Activated T-helper 1 cell treated with Interleukin-2 at 50 U/mL for 16 hours (primary cell): Measurements from ENCODE around the gene SPRYD3.

Experiments
- DNase-seq: peaks from one replicate; pipeline ENCODE4 v3.0.0-alpha.2; 2020; ENCODE audit warnings: low read depth

The SPRYD3 gene

GRCh38 chr12:53078425-53079225 is 565 bp downstream of the SPRYD3 start:
- DNase-seq, result peak; percentile 22

GRCh38 chr12:53077030-53077429 is 2.2 kb downstream of the SPRYD3 start:
- DNase-seq, result no peak

GRCh38 chr12:53076461-53076860 is 2.7 kb downstream of the SPRYD3 start:
- no peak for DNase-seq

GRCh38 chr12:53074999-53075370 is 4.2 kb downstream of the SPRYD3 start:
- DNase-seq, result no peak

GRCh38 chr12:53074283-53074998 is 4.7 kb downstream of the SPRYD3 start:
- no peak for DNase-seq

- no peak for DNase-seq
Measured at GRCh38 chr12:53073881-53074280, 5.3 kb downstream of the SPRYD3 start.

- DNase-seq, result no peak
Measured at GRCh38 chr12:53071591-53072551, 7.3 kb downstream of the SPRYD3 start.

- DNase-seq, result no peak
Measured at GRCh38 chr12:53070877-53071492, 8.2 kb downstream of the SPRYD3 start.

GRCh38 chr12:53069621-53070410 is 9.4 kb downstream of the SPRYD3 start:
- no peak for DNase-seq

- no peak for DNase-seq
Measured at GRCh38 chr12:53068811-53069585, 10.2 kb downstream of the SPRYD3 start.

- DNase-seq, result no peak
Measured at GRCh38 chr12:53067993-53068770, 11.0 kb downstream of the SPRYD3 start.

GRCh38 chr12:53067074-53067992 is 11.9 kb downstream of the SPRYD3 start:
- no peak for DNase-seq

GRCh38 chr12:53065975-53066931 is 12.9 kb downstream of the SPRYD3 start:
- peak; percentile 37 for DNase-seq

GRCh38 chr12:53065470-53065869 is 13.7 kb downstream of the SPRYD3 start:
- no peak for DNase-seq

- DNase-seq, result no peak
Measured at GRCh38 chr12:53064613-53065436, 14.4 kb downstream of the SPRYD3 start.
